Uterus (tissue), 4 donors: ENCODE data around the gene ULK4. TPM values are rescaled to one million over a fixed set of nuclear protein-coding genes. Genes with fewer than 3 reads are reported as not detected.

Experiments used
- DNase-seq, 2 donors: peaks; one replicate each; pipeline ENCODE4 v3.0.0-alpha.2; 2019 to 2020
- H3K27ac ChIP-seq, 2 donors: fragments of 200-600 bp; sonication (generic); 1 replicate in 1 of 2; 2 replicates in 1 of 2; pipeline ENCODE4 v1.5.1; 2016 to 2018
- H3K27me3 ChIP-seq, 2 donors: fragments of 200-600 bp; sonication (generic); one replicate each; pipeline ENCODE4 v1.5.1; 2018 to 2019; ENCODE audit warnings: control low read depth in 1 of 2
- H3K36me3 ChIP-seq, 2 donors: fragments of 200-600 bp; sonication (generic); one replicate each; pipeline ENCODE4 v1.5.1; 2019; ENCODE audit warnings: control low read depth in 1 of 2
- H3K4me1 ChIP-seq, 2 donors: fragments of 200-600 bp; sonication (generic); one replicate each; pipeline ENCODE4 v1.5.1; 2018 to 2019; ENCODE audit warnings: control low read depth in 1 of 2
- H3K4me3 ChIP-seq, 2 donors: fragments of 200-600 bp; sonication (generic); 1 replicate in 1 of 2; 2 replicates in 1 of 2; pipeline ENCODE4 v1.5.1; 2018 to 2019; ENCODE audit warnings: mild to moderate bottlenecking in 1 of 2
- H3K9me3 ChIP-seq, 2 donors: fragments of 200-600 bp; sonication (generic); one replicate each; pipeline ENCODE4 v1.5.1; 2019; ENCODE audit warnings: control low read depth in 1 of 2
- POLR2A ChIP-seq, 2 donors: fragments of 450-650 bp; IDR thresholded peaks; one replicate each; pipeline ENCODE4 v1.6.1; 2016; ENCODE audit warnings: antibody characterized with exemption in 2 of 2, mild to moderate bottlenecking in 1 of 2, moderate library complexity in 1 of 2
- intact Hi-C: fragments of 100-400 bp; cut with DNase I; formaldehyde crosslinking; loops from one replicate; pipeline ENCODE4 v1.15.1; 2023; ENCODE audit warnings: low total_unique reads
- total RNA-seq, 4 donors: library from RNA; depleted of rRNA in 3 of 4; stranded (reverse); fragments of >200 nt in 3 of 4; gene quantifications; one replicate each; pipeline versions ENCODE4 v1.1.0 to v1.2.4, GENCODE V29; 2014 to 2023
- TF ChIP-seq, protein P1 (sequence below), 4 experiments: fragments of 200-600 bp in 2 of 4; fragments of 450-650 bp in 2 of 4; sonication (generic) in 2 of 4; IDR thresholded peaks; one replicate each; pipeline ENCODE4 v1.5.1; 2016 to 2019; ENCODE audit warnings: antibody characterized with exemption in 4 of 4, mild to moderate bottlenecking in 2 of 4, moderate library complexity in 1 of 4
- donor health status: DM: yes; HTN: yes; CAD: no.

ULK4 gene
- total RNA-seq, 4 donors from 2014 or later = 8.7 to 118 (median 26.1) TPM

DNA sequence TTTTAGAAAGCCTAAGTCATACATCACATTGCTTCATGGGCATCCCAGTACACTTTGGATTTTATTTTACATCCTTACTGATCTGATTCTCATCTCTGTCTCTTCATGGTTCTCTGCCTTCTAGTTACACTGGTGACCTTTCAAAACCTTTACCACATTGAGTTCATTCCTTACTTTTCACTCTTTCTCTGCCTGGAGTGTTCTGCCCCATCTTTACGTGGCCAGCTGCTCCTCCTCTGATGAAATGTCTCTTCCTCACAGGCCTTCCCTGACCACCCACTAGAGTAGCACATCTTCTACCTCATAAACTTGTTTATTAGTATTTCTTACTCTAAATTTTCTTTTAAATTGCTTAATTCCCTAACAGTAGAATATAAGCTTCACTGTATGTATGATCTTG, 744.9 kb downstream of the ULK4 start:
- intact Hi-C loops = no loop called here
- Histone ChIP-seq H3K27me3 (no peaks in the 10 kb centered on the region), H3K27ac (no peak overlapping the region), H3K9me3 (no peaks in the 10 kb centered on the region), H3K36me3 (no peaks in the 10 kb centered on the region), H3K4me1 (peaks cover 0 to 21% of the 10 kb centered on the region in 2 donors), H3K4me3 (no peak overlapping the region)
- no peak for DNase-seq
- TF ChIP-seq, protein P1, sequence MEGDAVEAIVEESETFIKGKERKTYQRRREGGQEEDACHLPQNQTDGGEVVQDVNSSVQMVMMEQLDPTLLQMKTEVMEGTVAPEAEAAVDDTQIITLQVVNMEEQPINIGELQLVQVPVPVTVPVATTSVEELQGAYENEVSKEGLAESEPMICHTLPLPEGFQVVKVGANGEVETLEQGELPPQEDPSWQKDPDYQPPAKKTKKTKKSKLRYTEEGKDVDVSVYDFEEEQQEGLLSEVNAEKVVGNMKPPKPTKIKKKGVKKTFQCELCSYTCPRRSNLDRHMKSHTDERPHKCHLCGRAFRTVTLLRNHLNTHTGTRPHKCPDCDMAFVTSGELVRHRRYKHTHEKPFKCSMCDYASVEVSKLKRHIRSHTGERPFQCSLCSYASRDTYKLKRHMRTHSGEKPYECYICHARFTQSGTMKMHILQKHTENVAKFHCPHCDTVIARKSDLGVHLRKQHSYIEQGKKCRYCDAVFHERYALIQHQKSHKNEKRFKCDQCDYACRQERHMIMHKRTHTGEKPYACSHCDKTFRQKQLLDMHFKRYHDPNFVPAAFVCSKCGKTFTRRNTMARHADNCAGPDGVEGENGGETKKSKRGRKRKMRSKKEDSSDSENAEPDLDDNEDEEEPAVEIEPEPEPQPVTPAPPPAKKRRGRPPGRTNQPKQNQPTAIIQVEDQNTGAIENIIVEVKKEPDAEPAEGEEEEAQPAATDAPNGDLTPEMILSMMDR (IDR thresholded peaks at IDR 0.05) = no peak
- no peak for TF ChIP-seq POLR2A (IDR thresholded peaks at IDR 0.05)

DNA sequence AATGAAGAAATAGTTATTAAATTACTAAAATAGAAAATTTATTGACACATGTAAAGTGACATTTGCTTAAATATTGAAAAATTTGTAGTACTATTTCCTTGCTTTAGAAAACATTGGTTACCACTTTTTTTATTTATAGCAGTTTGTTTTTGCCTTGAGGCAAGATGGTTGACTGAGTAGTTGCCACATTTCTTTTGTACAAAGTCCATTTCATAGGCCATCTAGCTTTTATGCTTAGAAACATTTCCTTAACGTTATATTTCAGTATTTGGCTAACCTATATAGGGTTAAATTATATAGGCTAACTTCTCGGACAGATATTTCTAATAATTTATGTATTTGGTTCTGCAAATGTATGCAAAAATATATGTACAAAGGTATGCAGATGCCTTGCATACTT, 745.5 kb downstream of the ULK4 start:
- H3K36me3 ChIP-seq = no peaks in the 10 kb centered on the region
- DNase-seq = no peak
- H3K27ac ChIP-seq = no peak overlapping the region
- no peaks in the 10 kb centered on the region for H3K27me3 ChIP-seq
- peaks cover 0 to 21% of the 10 kb centered on the region in 2 donors for H3K4me1 ChIP-seq
- no peaks in the 10 kb centered on the region for H3K9me3 ChIP-seq
- H3K4me3 ChIP-seq = no peak overlapping the region
- intact Hi-C loops = no loop called here
- TF ChIP-seq POLR2A (IDR thresholded peaks at IDR 0.05) = no peak

DNA sequence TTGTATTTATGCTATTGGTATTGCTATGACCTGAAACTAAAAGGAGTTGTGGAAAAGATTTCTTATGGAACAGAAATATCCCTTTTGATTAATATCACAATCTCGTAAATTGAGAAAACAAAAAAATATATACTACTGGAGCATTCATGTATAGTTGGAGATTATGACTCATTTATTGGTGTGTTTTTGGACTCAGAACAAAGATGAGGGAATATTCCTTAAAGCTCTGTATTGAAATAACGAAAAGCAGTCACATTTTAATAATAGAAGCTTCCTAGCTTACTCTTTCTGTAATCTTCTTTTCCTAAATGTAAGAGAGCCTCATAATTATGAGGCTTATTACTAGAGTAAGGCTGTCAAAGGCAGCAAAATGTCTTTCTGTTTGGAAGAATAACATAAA, 748.3 kb downstream of the ULK4 start:
- Histone ChIP-seq H3K36me3 (no peaks in the 10 kb centered on the region), H3K4me1 (peaks cover 0 to 13% of the 10 kb centered on the region in 2 donors), H3K27ac (no peak overlapping the region), H3K9me3 (no peaks in the 10 kb centered on the region), H3K27me3 (no peaks in the 10 kb centered on the region), H3K4me3 (no peak overlapping the region)
- no peak for DNase-seq
- no peak for TF ChIP-seq POLR2A (IDR thresholded peaks at IDR 0.05)
- TF ChIP-seq, protein P1 (IDR thresholded peaks at IDR 0.05) = no peak
- intact Hi-C loops = no loop called here

DNA sequence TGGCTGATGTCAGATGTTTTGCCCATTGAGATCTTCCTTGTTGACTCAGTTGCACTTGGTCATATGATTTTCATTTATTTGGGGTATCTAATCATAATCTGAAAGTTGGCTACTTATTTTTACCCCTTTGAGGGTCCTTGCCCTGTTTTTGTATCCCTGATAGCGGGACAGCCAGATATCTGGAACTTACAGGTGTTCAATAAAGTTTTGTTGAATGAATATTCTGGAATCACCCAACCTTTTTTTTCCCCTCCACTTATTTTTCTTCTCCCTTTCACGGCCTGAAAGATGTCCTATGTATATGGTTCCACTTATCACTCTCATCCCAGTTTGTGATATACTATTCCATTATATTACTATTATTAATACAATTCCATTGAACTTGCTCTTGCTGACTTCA, 749.8 kb downstream of the ULK4 start:
- H3K36me3 ChIP-seq = no peaks in the 10 kb centered on the region
- intact Hi-C loops = no loop called here
- H3K4me1 ChIP-seq = peaks cover 0 to 21% of the 10 kb centered on the region in 2 donors
- no peaks in the 10 kb centered on the region for H3K9me3 ChIP-seq
- no peak overlapping the region for H3K27ac ChIP-seq
- no peak overlapping the region for H3K4me3 ChIP-seq
- DNase-seq = no peak
- TF ChIP-seq, protein P1 (IDR thresholded peaks at IDR 0.05) = no peak
- TF ChIP-seq POLR2A (IDR thresholded peaks at IDR 0.05) = no peak
- no peaks in the 10 kb centered on the region for H3K27me3 ChIP-seq

DNA sequence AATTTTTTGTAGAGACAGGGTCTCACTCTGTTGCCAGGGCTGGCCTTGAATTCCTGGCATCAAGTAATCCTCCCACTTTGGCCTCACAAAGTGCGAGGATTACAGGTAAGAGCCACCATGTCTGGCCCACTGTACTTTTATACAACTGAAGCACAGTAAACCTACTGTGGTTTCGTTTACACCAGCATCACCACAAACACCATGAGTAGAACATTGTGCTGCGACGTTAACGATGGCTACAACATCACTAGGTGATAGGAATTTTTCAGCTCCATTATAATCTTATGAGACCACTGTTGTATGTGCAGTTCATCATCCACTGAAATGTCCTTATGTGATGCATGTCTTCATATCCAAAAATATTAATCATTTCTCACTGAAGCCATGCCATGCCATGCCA, 750.9 kb downstream of the ULK4 start:
- Histone ChIP-seq H3K36me3 (no peaks in the 10 kb centered on the region), H3K4me3 (no peak overlapping the region), H3K27ac (no peak overlapping the region), H3K27me3 (no peaks in the 10 kb centered on the region), H3K9me3 (no peaks in the 10 kb centered on the region), H3K4me1 (peaks cover 0 to 27% of the 10 kb centered on the region in 2 donors)
- no peak for DNase-seq
- TF ChIP-seq, protein P1 (IDR thresholded peaks at IDR 0.05) = no peak
- TF ChIP-seq POLR2A (IDR thresholded peaks at IDR 0.05) = no peak
- intact Hi-C loops = no loop called here

DNA sequence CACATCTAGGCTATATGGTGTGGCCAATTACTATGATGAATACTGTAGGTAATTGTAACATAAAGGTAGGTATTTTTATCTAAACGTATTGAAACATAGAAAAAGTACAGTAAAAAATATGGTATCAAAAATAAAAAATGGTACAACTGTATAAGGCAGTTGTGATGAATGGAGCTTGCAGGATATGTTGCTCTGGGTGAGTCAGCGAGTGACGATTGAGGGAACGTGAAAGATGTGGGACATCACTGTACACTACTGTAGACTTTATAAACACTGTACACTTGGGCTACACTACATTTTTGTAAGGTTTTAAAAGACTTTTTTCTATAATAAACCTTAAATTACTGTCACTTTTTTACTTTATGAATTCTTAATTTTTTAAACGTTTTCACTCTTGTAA, 752.3 kb downstream of the ULK4 start:
- Histone ChIP-seq H3K9me3 (no peaks in the 10 kb centered on the region), H3K27me3 (no peaks in the 10 kb centered on the region), H3K4me1 (peaks cover 0 to 32% of the 10 kb centered on the region in 2 donors), H3K36me3 (no peaks in the 10 kb centered on the region), H3K27ac (no peak overlapping the region), H3K4me3 (no peak overlapping the region)
- TF ChIP-seq, protein P1 (IDR thresholded peaks at IDR 0.05) = no peak
- TF ChIP-seq POLR2A (IDR thresholded peaks at IDR 0.05) = no peak
- DNase-seq = no peak
- intact Hi-C loops = no loop called here
